Endothelial cell (in vitro differentiated cells): ENCODE results near the gene POLR3E. TPM values are rescaled to one million over a fixed set of nuclear protein-coding genes. Genes with fewer than 3 reads are reported as not detected.

Experiments used
- DNase-seq: peaks from one replicate; pipeline ENCODE4 v3.0.0; 2021; ENCODE audit warnings: low spot score
- H3K27ac Mint-ChIP-seq: one replicate; pipeline ENCODE4 v1.8.0; 2021; ENCODE audit warnings: mixed read lengths, inconsistent platforms; ENCODE audit not compliant: unreplicated experiment
- H3K27me3 Mint-ChIP-seq: one replicate; pipeline ENCODE4 v1.8.0; 2021; ENCODE audit warnings: mild to moderate bottlenecking, moderate library complexity, mixed read lengths, inconsistent platforms; ENCODE audit not compliant: unreplicated experiment
- H3K36me3 Mint-ChIP-seq: one replicate; pipeline ENCODE4 v1.8.0; 2021; ENCODE audit warnings: mild to moderate bottlenecking, low read depth, mixed read lengths, inconsistent platforms; ENCODE audit not compliant: unreplicated experiment
- H3K4me1 Mint-ChIP-seq: one replicate; pipeline ENCODE4 v1.8.0; 2021; ENCODE audit warnings: mild to moderate bottlenecking, mixed read lengths, inconsistent platforms; ENCODE audit not compliant: unreplicated experiment
- H3K4me3 Mint-ChIP-seq: one replicate; pipeline ENCODE4 v1.8.0; 2021; ENCODE audit warnings: mild to moderate bottlenecking, mixed read lengths, inconsistent platforms; ENCODE audit not compliant: unreplicated experiment
- H3K9me3 Mint-ChIP-seq: one replicate; pipeline ENCODE4 v1.8.0; 2021; ENCODE audit warnings: mixed read lengths, inconsistent platforms; ENCODE audit not compliant: unreplicated experiment
- CTCF ChIP-seq: fragments of 200-600 bp; sonication (generic); IDR thresholded peaks from one replicate; pipeline ENCODE4 v1.5.0; 2021; ENCODE audit warnings: antibody characterized with exemption; ENCODE audit not compliant: unreplicated experiment
- total RNA-seq: library from RNA; stranded (reverse); fragmentation: NEBNext Ultra II Directional; extraction: Animal tissue kit (Norgen Biotek cat#: 25700); gene quantifications from one replicate; pipeline ENCODE4 v1.2.1, GENCODE V29; 2021; ENCODE audit not compliant: unreplicated experiment

Gene POLR3E
- total RNA-seq, 1 donor from 2014 or later = 47.3 TPM

- H3K36me3 Mint-ChIP-seq = no peaks in the 10 kb centered on the region
- H3K4me3 Mint-ChIP-seq = no peak overlapping the region
- TF ChIP-seq CTCF = no peak
- DNase-seq = no peak
- no peaks in the 10 kb centered on the region for H3K9me3 Mint-ChIP-seq
- no peak overlapping the region for H3K27ac Mint-ChIP-seq
- H3K27me3 Mint-ChIP-seq = peaks cover 3% of the 10 kb centered on the region
- H3K4me1 Mint-ChIP-seq = no peaks in the 10 kb centered on the region
Observed at GRCh38 chr16:22291860-22292318, 5.3 kb upstream of the POLR3E start.

GRCh38 chr16:22292320-22292719 is 4.9 kb upstream of the POLR3E start:
- DNase-seq = no peak
- H3K27me3 Mint-ChIP-seq = peaks cover 6% of the 10 kb centered on the region
- no peaks in the 10 kb centered on the region for H3K9me3 Mint-ChIP-seq
- no peak overlapping the region for H3K4me3 Mint-ChIP-seq
- H3K27ac Mint-ChIP-seq = no peak overlapping the region
- no peaks in the 10 kb centered on the region for H3K36me3 Mint-ChIP-seq
- no peaks in the 10 kb centered on the region for H3K4me1 Mint-ChIP-seq
- TF ChIP-seq CTCF = no peak

GRCh38 chr16:22293137-22294106 is 3.8 kb upstream of the POLR3E start:
- no peaks in the 10 kb centered on the region for H3K36me3 Mint-ChIP-seq
- no peak for DNase-seq
- no peak for TF ChIP-seq CTCF
- H3K27ac Mint-ChIP-seq = no peak overlapping the region
- H3K4me1 Mint-ChIP-seq = peaks cover 2% of the 10 kb centered on the region
- no peaks in the 10 kb centered on the region for H3K9me3 Mint-ChIP-seq
- no peak overlapping the region for H3K4me3 Mint-ChIP-seq
- peaks cover 13% of the 10 kb centered on the region for H3K27me3 Mint-ChIP-seq

- Mint-ChIP-seq H3K27me3 (peaks cover 15% of the 10 kb centered on the region), H3K4me3 (peak overlapping the region; percentile 83), H3K9me3 (no peaks in the 10 kb centered on the region), H3K27ac (peak overlapping the region; percentile 67), H3K36me3 (no peaks in the 10 kb centered on the region), H3K4me1 (peaks cover 6% of the 10 kb centered on the region)
- TF ChIP-seq CTCF = no peak
- no peak for DNase-seq
Observed at GRCh38 chr16:22296225-22297113, 740 bp upstream of the POLR3E start.
